Stomach smooth muscle (tissue), 2 donors: ENCODE measurements around the gene RPEL1.
A peak's percentile ranks its signal among the peaks of the same experiment; 100 is the strongest.
"Not testable (repeated sequence)": the region's sequence is repeated elsewhere in the genome, so short reads cannot be mapped to it uniquely, and the experiment has no call there.

ENCODE experiments used
- H3K27ac ChIP-seq: one replicate; pipeline ENCODE4 v1.7.0; 2013; ENCODE audit warnings: mild to moderate bottlenecking, low read length, inconsistent platforms
- H3K27me3 ChIP-seq, 2 donors: one replicate each; pipeline ENCODE4 v1.7.0; 2013; ENCODE audit warnings: low read length in 2 of 2; ENCODE audit not compliant: insufficient read depth in 2 of 2, control insufficient read depth in 1 of 2
- H3K36me3 ChIP-seq, 2 donors: one replicate each; pipeline ENCODE4 v1.7.0; 2013; ENCODE audit warnings: low read length in 2 of 2; ENCODE audit not compliant: control insufficient read depth in 2 of 2, insufficient read depth in 2 of 2
- H3K4me1 ChIP-seq: one replicate; pipeline ENCODE4 v1.7.0; 2013; ENCODE audit warnings: low read length; ENCODE audit not compliant: control insufficient read depth, insufficient read depth
- H3K4me3 ChIP-seq, 2 donors: one replicate each; pipeline ENCODE4 v1.7.0; 2013; ENCODE audit warnings: low read length in 2 of 2
- H3K9ac ChIP-seq, 2 donors: one replicate each; pipeline ENCODE4 v1.7.0; 2013; ENCODE audit warnings: low read length in 2 of 2, mild to moderate bottlenecking in 1 of 2
- H3K9me3 ChIP-seq, 2 donors: one replicate each; pipeline ENCODE4 v1.7.0; 2013; ENCODE audit warnings: low read length in 2 of 2; ENCODE audit not compliant: control insufficient read depth in 2 of 2
- donor health status: healthy.
- donor health status: Pancreatic carcinoma.

The RPEL1 gene

GRCh38 chr10:103258928-103259327 is 13.2 kb downstream of the RPEL1 start:
- H3K9me3 ChIP-seq, H3K4me3 ChIP-seq, H3K9ac ChIP-seq, H3K36me3 ChIP-seq, H3K27me3 ChIP-seq, H3K4me1 ChIP-seq, H3K27ac ChIP-seq: not testable (repeated sequence)

DNA sequence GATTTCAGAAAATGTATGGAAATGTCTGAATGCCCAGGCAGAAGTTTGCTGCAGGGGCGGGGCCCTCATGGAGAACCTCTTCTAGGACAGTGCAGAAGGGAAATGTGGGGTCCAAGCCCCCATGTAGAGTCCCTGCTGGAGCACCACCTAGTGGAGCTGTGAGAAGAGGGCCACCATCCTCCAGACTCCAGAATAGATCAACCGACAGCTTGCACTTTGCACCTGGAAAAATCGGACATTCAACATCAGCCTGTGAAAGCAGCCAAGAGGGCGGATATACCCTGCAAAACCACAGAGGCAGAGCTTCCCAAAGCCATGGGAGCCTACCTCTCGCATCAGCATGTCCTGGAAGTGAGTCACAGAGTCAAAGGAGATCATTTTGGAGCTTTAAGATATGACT is 14.3 kb downstream of the RPEL1 start:
- H3K36me3 ChIP-seq, result no peaks in the 10 kb centered on the region
- H3K4me3 ChIP-seq, result no peak overlapping the region
- no peak overlapping the region for H3K27ac ChIP-seq
- no peaks in the 10 kb centered on the region for H3K9me3 ChIP-seq
- no peaks in the 10 kb centered on the region for H3K4me1 ChIP-seq
- peaks cover 7 to 10% of the 10 kb centered on the region in 2 donors for H3K27me3 ChIP-seq
- H3K9ac ChIP-seq, result no peak overlapping the region

GRCh38 chr10:103262229-103262628 is 16.5 kb downstream of the RPEL1 start:
- H3K36me3 ChIP-seq, result no peaks in the 10 kb centered on the region
- no peak overlapping the region for H3K9ac ChIP-seq
- no peaks in the 10 kb centered on the region for H3K9me3 ChIP-seq
- H3K4me3 ChIP-seq, result no peak overlapping the region
- H3K27ac ChIP-seq, result no peak overlapping the region
- no peaks in the 10 kb centered on the region for H3K4me1 ChIP-seq
- H3K27me3 ChIP-seq, result peaks cover 9 to 10% of the 10 kb centered on the region in 2 donors

- no peak overlapping the region for H3K4me3 ChIP-seq
- no peaks in the 10 kb centered on the region for H3K9me3 ChIP-seq
- no peak overlapping the region for H3K9ac ChIP-seq
- no peaks in the 10 kb centered on the region for H3K36me3 ChIP-seq
- H3K27ac ChIP-seq, result no peak overlapping the region
- H3K4me1 ChIP-seq, result no peaks in the 10 kb centered on the region
- peaks cover 9 to 10% of the 10 kb centered on the region in 2 donors for H3K27me3 ChIP-seq
Measured at GRCh38 chr10:103265717-103266329, 20.1 kb downstream of the RPEL1 start.

DNA sequence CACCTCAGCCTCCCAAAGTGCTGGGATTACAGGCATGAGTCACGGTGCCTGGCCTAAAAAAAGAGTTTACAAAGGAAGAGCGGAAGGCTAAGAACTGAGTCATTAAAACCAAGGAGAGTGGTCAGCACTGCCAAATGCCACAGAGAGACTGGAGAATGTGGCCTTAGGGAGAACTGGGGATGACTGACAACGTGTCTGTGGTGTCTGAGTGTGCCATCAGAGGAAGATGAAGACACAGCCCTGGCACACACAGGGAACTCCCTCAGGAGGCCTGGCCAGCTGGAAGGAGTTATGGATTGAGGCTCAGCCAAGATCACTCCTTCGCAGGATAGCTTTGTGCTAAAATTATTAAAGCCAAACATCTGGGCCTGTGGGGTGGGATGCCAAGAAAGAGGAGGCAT is 27.4 kb downstream of the RPEL1 start:
- H3K9ac ChIP-seq, result no peak overlapping the region
- no peaks in the 10 kb centered on the region for H3K9me3 ChIP-seq
- H3K27me3 ChIP-seq, result peaks cover 19 to 20% of the 10 kb centered on the region in 2 donors
- H3K4me3 ChIP-seq, result no peak overlapping the region
- no peaks in the 10 kb centered on the region for H3K36me3 ChIP-seq
- H3K4me1 ChIP-seq, result peaks cover 18% of the 10 kb centered on the region
- no peak overlapping the region for H3K27ac ChIP-seq

DNA sequence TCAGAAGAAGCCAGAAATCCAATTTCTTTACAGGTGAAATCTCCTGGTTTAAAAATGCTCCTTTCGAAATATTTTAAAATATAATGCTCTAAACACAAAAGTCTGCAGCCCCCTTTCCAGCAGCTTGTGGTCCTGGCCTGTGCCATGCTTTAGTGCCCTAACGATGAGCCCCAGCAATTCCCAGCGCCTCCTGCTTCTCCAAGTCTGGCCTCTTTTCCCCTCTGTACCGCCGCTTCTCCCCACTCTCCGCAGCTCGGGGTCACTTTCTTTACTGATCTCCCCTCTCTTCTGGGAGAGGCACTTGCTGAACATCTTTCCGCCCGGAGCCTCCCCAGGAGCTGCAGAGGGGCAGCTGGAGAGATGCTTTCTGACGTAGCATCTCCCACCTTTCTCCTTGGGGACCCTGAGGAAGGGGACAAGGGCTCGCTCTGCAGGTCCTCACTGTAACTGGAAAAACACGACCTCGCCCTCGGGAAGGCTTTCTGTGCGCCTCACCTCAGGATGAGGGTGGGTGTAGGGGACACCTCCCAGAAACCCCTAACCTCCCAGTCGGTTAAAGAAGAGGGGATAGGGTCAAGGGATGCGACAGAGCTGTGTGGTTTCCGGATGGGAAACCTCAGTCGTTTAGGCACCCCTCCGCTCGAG is 30.7 kb downstream of the RPEL1 start:
- no peak overlapping the region for H3K9ac ChIP-seq
- peaks cover 32 to 49% of the 10 kb centered on the region in 2 donors for H3K27me3 ChIP-seq
- H3K9me3 ChIP-seq, result peaks cover 3 to 6% of the 10 kb centered on the region in 2 donors
- no peaks in the 10 kb centered on the region for H3K36me3 ChIP-seq
- H3K4me3 ChIP-seq, result no peak overlapping the region
- no peak overlapping the region for H3K27ac ChIP-seq
- H3K4me1 ChIP-seq, result peaks cover 18% of the 10 kb centered on the region

DNA sequence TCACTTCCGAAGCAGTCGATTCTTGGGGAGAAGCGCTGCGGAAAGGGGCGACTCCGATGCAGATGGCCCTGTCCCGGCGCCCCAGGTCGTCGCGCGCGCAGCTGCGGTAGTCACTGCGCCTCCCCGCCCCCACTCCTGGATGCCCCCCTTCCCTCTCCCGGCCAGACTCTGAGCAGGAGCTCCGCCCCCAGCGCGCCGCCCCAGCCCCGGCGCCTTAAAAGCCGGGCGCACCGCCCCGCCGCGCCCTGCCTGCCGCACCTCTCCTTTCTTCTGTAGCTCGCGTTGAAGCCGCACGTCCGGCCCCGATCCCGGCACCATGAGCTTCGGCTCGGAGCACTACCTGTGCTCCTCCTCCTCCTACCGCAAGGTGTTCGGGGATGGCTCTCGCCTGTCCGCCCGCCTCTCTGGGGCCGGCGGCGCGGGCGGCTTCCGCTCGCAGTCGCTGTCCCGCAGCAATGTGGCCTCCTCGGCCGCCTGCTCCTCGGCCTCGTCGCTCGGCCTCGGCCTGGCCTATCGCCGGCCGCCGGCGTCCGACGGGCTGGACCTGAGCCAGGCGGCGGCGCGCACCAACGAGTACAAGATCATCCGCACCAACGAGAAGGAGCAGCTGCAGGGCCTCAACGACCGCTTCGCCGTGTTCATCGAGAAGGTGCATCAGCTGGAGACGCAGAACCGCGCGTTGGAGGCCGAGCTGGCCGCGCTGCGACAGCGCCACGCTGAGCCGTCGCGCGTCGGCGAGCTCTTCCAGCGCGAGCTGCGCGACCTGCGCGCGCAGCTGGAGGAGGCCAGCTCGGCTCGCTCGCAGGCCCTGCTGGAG is 31.4 kb downstream of the RPEL1 start, which contains the start of gene INA:
Gene INA (plus strand): TSS at position 243 of the 817 bp plus-strand sequence. CDS start 74 bp downstream, at position 317.
- no peak within 1 kb of the TSS for H3K9ac ChIP-seq

GRCh38 chr10:103277713-103278536 is 32.2 kb downstream of the RPEL1 start:
- Histone ChIP-seq H3K36me3 (no peaks in the 10 kb centered on the region), H3K4me1 (peaks cover 18% of the 10 kb centered on the region), H3K27ac (no peak overlapping the region), H3K9me3 (peaks cover 3 to 6% of the 10 kb centered on the region in 2 donors), H3K9ac (no peak overlapping the region), H3K27me3 (peaks cover 39 to 49% of the 10 kb centered on the region in 2 donors), H3K4me3 (peak overlapping the region in 1 of 2 donors; percentile 58)

More for the DNA sequence above, 31.4 kb downstream of the RPEL1 start, which contains the start of gene INA:
- Histone ChIP-seq H3K27me3 (peaks cover 39 to 49% of the 10 kb centered on the region in 2 donors), H3K4me1 (peaks cover 18% of the 10 kb centered on the region), H3K36me3 (no peaks in the 10 kb centered on the region), H3K9me3 (peaks cover 3 to 6% of the 10 kb centered on the region in 2 donors), H3K27ac (no peak within 1 kb of the TSS), H3K4me3 (peak within 1 kb of the TSS in 1 of 2 donors; percentile 58)

DNA sequence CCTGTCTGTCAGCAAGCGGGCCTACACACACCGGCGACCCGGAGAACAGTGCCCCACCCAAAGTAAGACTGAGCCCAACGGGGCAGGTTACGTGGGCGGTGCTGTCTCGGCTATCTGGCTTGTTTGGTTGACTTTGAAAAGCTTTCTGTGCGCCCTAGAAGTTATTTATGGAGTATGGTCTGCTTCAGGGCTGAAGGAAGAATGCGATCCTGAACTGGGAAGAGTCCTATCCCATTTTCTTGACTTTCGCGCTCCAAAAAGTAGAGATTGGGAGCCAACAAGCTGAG is 32.8 kb downstream of the RPEL1 start:
- H3K27ac ChIP-seq, result no peak overlapping the region
- no peak overlapping the region for H3K9ac ChIP-seq
- H3K4me3 ChIP-seq, result no peak overlapping the region
- H3K27me3 ChIP-seq, result peaks cover 39 to 49% of the 10 kb centered on the region in 2 donors
- H3K9me3 ChIP-seq, result peaks cover 3 to 6% of the 10 kb centered on the region in 2 donors
- H3K4me1 ChIP-seq, result peaks cover 13% of the 10 kb centered on the region
- no peaks in the 10 kb centered on the region for H3K36me3 ChIP-seq

GRCh38 chr10:103278862-103279298 is 33.2 kb downstream of the RPEL1 start:
- H3K4me1 ChIP-seq, result peaks cover 13% of the 10 kb centered on the region
- H3K27ac ChIP-seq, result no peak overlapping the region
- H3K9ac ChIP-seq, result no peak overlapping the region
- H3K36me3 ChIP-seq, result no peaks in the 10 kb centered on the region
- H3K27me3 ChIP-seq, result peaks cover 39 to 49% of the 10 kb centered on the region in 2 donors
- peaks cover 3 to 6% of the 10 kb centered on the region in 2 donors for H3K9me3 ChIP-seq
- no peak overlapping the region for H3K4me3 ChIP-seq
